Lower leg skin (tissue), 4 donors: ENCODE measurements around the gene PGP. TPM values are rescaled to one million over a fixed set of nuclear protein-coding genes. Genes with fewer than 3 reads are reported as not detected.

Experiments
- DNase-seq, 2 donors: peaks; one replicate each; pipeline ENCODE4 v3.0.0-alpha.2; 2019; ENCODE audit warnings: low spot score in 2 of 2
- H3K4me3 ChIP-seq: fragments of 200-600 bp; sonication (generic); 2 replicates; pipeline ENCODE4 v1.5.1; 2017; ENCODE audit warnings: mild to moderate bottlenecking, low read depth; ENCODE audit not compliant: poor library complexity, severe bottlenecking
- POLR2A ChIP-seq, 2 donors: fragments of 450-650 bp; IDR thresholded peaks; one replicate each; pipeline ENCODE4 v1.6.1; 2016 to 2017; ENCODE audit warnings: antibody characterized with exemption in 2 of 2, mild to moderate bottlenecking in 1 of 2, moderate library complexity in 1 of 2
- WGBS, 2 donors: methylation state at CpG; one replicate each; pipeline ENCODE4 v1.1.5; 2018; 5-methylcytosine and 5-hydroxymethylcytosine counted together
- intact Hi-C: fragments of 100-400 bp; cut with DNase I; formaldehyde crosslinking; loops from one replicate; pipeline ENCODE4 v1.15.0; 2023; ENCODE audit warnings: low total_unique reads
- total RNA-seq, 4 donors: library from RNA; depleted of rRNA; stranded (reverse); fragments of >200 nt; gene quantifications; one replicate each; pipeline ENCODE4 v1.1.0, GENCODE V29; 2016
- TF ChIP-seq, protein P1 (sequence below), 3 donors: fragments of 450-650 bp; IDR thresholded peaks; one replicate each; pipeline ENCODE4 v1.5.1; 2016; ENCODE audit warnings: antibody characterized with exemption in 3 of 3, mild to moderate bottlenecking in 3 of 3, moderate library complexity in 2 of 3

PGP gene
- total RNA-seq, 4 donors from 2014 or later: 9.6 to 19.4 (median 12.8) TPM

DNA sequence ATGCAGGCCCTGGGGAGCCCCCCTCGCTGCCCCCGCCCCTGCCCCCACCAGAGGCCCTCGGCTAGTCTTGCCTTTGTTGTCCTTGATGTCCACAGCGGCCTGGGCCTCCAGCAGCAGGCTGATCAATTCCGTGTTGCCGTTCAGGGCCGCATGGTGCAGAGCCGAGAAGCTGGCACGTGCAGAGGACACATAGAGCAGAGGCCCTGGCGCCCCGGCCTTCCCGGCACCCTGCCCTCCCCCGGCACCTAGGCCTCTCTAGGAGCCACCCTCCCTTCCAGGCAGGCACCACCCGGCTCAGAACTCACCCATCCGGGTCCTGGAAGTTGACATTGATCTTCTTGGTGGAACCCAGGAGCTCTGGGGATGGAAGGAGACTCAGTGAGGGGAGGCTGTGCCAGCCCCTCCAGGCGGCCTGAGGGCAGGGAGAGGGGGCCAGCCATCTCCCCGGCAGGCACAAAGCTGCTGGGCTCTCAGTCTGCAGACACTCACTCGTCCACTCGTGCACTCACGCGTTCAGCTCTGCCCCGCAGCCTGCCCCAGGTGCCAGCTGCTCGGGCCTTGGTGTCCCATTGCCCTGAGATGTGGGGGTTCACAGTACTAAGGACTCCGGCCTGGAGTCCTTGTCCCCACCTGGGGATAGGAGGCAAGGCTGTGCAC, 24.5 kb downstream of the PGP start:
- 62 to 69% methylated on average over 22 to 23 of the region's 24 CpGs for WGBS, 2 donors

DNA sequence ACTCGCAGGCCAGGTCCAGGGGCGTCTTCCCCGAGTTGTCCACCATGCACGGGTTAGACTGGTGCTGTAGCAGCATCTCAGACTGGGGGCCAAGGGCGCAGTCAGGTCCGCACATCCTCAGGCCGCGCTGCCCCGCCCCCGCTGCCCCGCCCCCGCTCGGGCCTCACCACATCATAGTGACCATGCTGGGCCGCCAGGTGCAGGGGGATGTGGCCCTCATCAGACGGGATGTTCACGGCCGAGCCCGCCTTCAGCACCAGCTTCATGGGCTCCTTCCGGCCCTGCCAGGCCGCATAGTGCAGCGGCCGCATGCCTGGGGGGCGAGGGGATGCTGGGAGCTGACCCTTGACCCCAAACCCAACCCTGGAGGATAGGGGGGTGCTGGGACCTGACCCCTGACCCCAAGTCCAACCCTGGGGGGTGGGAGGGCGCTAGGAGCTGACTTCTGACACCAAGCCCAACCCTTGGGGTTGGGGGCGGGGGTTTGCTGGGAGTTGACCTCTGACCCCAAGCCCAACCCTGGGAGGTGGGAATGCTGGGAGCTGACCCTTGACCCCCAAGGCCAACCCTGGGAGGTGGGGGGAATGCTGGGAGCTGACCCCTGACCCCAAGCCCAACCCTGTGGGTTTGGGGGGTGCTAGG, 25.3 kb downstream of the PGP start:
- TF ChIP-seq POLR2A (IDR thresholded peaks at IDR 0.05): no peak
- TF ChIP-seq, protein P1, sequence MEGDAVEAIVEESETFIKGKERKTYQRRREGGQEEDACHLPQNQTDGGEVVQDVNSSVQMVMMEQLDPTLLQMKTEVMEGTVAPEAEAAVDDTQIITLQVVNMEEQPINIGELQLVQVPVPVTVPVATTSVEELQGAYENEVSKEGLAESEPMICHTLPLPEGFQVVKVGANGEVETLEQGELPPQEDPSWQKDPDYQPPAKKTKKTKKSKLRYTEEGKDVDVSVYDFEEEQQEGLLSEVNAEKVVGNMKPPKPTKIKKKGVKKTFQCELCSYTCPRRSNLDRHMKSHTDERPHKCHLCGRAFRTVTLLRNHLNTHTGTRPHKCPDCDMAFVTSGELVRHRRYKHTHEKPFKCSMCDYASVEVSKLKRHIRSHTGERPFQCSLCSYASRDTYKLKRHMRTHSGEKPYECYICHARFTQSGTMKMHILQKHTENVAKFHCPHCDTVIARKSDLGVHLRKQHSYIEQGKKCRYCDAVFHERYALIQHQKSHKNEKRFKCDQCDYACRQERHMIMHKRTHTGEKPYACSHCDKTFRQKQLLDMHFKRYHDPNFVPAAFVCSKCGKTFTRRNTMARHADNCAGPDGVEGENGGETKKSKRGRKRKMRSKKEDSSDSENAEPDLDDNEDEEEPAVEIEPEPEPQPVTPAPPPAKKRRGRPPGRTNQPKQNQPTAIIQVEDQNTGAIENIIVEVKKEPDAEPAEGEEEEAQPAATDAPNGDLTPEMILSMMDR (IDR thresholded peaks at IDR 0.05): no peak
- 90 to 94% methylated on average over 22 to 25 of the region's 25 CpGs for WGBS, 2 donors
- no peak for DNase-seq
- intact Hi-C loops: no loop called here
- H3K4me3 ChIP-seq: no peak overlapping the region

More for the DNA sequence above, 24.5 kb downstream of the PGP start:
- no peak overlapping the region for H3K4me3 ChIP-seq
- TF ChIP-seq, protein P1 (IDR thresholded peaks at IDR 0.05): no peak
- TF ChIP-seq POLR2A (IDR thresholded peaks at IDR 0.05): no peak
- intact Hi-C loops: no loop called here
- no peak for DNase-seq

DNA sequence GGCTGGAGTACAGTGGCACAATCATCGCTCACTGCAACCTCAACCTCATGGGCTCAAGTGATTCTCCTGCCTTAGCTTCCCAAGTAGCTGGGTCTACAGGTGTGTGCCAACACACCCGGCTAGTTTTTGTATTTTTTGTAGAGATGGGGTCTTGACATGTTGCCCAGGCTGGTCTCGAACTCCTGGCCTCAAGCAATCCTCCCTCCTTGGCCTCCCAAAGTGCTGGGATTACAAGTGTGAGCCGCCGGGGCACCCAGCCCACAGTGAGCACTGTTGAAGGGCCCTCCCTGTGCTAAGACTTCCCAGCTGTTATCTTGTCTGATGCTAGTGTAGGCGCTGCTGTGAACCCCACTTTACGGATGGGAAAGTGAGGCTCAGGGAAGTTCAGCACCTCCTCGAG, 26.2 kb downstream of the PGP start:
- TF ChIP-seq, protein P1 (IDR thresholded peaks at IDR 0.05): no peak
- TF ChIP-seq POLR2A (IDR thresholded peaks at IDR 0.05): no peak
- intact Hi-C loops: no loop called here
- H3K4me3 ChIP-seq: no peak overlapping the region
- WGBS, 2 donors: 94% methylated on average over 8 of the region's 8 CpGs
- no peak for DNase-seq

DNA sequence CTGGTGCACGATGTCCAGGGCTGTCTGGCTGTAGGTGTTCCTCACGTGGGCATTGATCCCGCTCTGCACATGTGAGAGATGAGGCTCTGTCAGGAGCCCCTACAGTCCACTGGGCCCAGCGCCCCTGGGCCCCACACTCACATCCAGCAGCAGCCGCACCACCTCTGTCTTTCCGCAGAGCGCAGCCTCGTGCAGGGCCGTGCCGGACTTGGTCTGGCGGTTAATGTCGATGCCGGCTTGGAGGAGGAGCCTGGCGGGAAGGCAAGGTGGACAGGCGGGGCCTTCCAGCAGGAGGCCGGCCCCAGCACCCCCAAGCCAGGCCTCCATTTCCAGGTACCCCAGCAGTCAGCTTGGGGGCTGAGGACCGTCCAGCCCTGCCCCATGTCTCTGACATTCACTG, 27.4 kb downstream of the PGP start:
- WGBS, 2 donors: 81 to 87% methylated on average over 14 to 15 of the region's 17 CpGs
- DNase-seq: no peak
- intact Hi-C loops: no loop called here
- TF ChIP-seq, protein P1 (IDR thresholded peaks at IDR 0.05): no peak
- TF ChIP-seq POLR2A (IDR thresholded peaks at IDR 0.05): no peak
- no peak overlapping the region for H3K4me3 ChIP-seq

DNA sequence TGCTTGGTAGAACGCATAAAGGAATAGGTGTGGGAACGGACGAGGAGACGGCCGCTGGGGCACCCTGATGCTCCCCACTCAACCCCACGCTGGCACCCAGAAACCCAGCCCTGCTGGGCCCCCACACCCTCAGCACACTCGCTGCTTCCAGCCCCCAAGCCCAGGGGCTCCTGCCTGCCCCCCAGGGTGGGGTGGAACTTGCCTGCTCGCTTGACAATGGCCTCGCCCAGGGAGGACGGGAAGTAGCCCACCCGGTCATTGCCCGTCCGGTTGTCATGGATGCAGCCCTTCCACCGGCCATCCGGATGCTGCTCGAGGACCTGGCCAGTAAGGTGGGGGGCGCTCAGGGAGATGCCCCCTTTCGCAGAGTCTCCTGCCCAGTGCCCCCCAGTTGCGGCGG, 28.1 kb downstream of the PGP start:
- TF ChIP-seq, protein P1 (IDR thresholded peaks at IDR 0.05): no peak
- TF ChIP-seq POLR2A (IDR thresholded peaks at IDR 0.05): no peak
- intact Hi-C loops: no loop called here
- 89 to 94% methylated on average over 8 to 19 of the region's 20 CpGs for WGBS, 2 donors
- H3K4me3 ChIP-seq: no peak overlapping the region
- DNase-seq: no peak
